ENCODE data around the gene GABRR1. TPM values are rescaled to one million over a fixed set of nuclear protein-coding genes. Genes with fewer than 3 reads are reported as not detected.

GABRR1 gene
- total RNA-seq, 1 donor from 2014 or later, result not detected

DNA sequence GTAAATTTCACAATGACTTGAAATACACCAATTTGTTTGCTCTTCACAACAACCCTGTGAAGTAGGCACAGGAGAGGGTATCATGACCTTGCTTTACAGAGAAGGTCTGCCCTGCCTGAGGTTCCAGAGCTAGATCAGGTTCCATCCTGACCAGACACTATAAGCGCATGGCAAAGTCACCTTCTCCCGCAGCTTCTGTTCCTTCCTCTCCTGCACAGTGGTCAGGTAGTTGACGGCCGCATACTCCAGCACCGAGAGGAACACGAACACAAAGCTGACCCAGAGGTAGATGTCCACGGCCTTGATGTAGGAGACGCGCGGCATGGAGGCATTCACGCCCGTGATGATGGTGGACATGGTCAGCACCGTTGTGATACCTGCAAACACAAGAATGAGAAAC lies 37.0 kb downstream of the GABRR1 start:
- Histone ChIP-seq H3K36me3 (ENCODE audit: control insufficient read depth, insufficient read depth, low read length) (no peaks in the 10 kb centered on the region), H3K4me3 (ENCODE audit: low read depth, low read length) (no peak overlapping the region), H3K27me3 (ENCODE audit: control insufficient read depth, insufficient read depth, low read length) (no peaks in the 10 kb centered on the region)
- DNase-seq (ENCODE audit: low read depth), result no peak
- TF ChIP-seq, protein P1, sequence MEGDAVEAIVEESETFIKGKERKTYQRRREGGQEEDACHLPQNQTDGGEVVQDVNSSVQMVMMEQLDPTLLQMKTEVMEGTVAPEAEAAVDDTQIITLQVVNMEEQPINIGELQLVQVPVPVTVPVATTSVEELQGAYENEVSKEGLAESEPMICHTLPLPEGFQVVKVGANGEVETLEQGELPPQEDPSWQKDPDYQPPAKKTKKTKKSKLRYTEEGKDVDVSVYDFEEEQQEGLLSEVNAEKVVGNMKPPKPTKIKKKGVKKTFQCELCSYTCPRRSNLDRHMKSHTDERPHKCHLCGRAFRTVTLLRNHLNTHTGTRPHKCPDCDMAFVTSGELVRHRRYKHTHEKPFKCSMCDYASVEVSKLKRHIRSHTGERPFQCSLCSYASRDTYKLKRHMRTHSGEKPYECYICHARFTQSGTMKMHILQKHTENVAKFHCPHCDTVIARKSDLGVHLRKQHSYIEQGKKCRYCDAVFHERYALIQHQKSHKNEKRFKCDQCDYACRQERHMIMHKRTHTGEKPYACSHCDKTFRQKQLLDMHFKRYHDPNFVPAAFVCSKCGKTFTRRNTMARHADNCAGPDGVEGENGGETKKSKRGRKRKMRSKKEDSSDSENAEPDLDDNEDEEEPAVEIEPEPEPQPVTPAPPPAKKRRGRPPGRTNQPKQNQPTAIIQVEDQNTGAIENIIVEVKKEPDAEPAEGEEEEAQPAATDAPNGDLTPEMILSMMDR (IDR thresholded peaks at IDR 0.05; ENCODE audit: insufficient read depth, low read length, poor library complexity, severe bottlenecking), result no peak

DNA sequence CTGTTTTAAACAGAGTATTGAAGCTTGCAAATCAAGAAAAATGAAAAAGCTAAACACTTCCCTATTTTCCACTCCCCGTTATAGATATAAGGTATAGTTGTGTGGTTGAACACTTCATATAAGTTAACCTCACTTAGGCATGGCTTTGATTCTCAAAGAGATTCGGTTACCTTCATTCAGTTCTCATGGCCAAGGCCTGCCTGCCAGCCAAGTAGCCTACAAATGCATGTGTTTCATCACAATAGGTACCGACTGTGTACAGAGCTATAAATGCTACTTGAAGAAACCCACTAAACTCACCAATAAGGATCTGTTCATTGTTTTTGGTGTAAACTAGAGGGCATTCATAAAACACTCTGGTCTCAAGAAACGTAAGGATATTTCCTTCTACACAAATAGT lies 43.5 kb downstream of the GABRR1 start:
- TF ChIP-seq, protein P1 (IDR thresholded peaks at IDR 0.05; ENCODE audit: insufficient read depth, low read length, poor library complexity, severe bottlenecking), result no peak
- Histone ChIP-seq H3K36me3 (ENCODE audit: control insufficient read depth, insufficient read depth, low read length) (no peaks in the 10 kb centered on the region), H3K27me3 (ENCODE audit: control insufficient read depth, insufficient read depth, low read length) (no peaks in the 10 kb centered on the region)

DNA sequence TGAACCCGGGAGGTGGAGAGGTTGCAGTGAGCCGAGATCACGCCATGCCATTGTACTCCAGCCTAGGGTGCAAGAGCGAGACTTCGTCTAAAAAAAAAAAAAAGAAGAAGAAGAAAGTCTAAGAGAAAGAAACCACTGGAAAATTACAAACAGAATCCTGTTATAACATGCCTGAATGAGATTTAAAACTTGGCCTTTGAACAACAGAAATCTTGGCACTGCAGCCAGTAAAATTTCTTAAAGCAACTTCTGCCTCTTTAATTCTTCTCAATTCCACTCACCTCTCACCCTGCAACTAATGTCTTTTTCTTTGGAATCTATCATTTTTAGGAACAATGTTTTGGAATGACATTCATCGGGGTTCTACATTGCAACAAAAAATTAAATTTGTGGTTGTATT lies 45.0 kb downstream of the GABRR1 start:
- Histone ChIP-seq H3K36me3 (ENCODE audit: control insufficient read depth, insufficient read depth, low read length) (no peaks in the 10 kb centered on the region), H3K4me3 (ENCODE audit: low read depth, low read length) (no peak overlapping the region), H3K27me3 (ENCODE audit: control insufficient read depth, insufficient read depth, low read length) (no peaks in the 10 kb centered on the region)
- TF ChIP-seq, protein P1 (IDR thresholded peaks at IDR 0.05; ENCODE audit: insufficient read depth, low read length, poor library complexity, severe bottlenecking), result no peak
- no peak for DNase-seq (ENCODE audit: low read depth)

More for the DNA sequence above, 43.5 kb downstream of the GABRR1 start:
- H3K4me3 ChIP-seq (ENCODE audit: low read depth, low read length), result no peak overlapping the region
- no peak for DNase-seq (ENCODE audit: low read depth)

DNA sequence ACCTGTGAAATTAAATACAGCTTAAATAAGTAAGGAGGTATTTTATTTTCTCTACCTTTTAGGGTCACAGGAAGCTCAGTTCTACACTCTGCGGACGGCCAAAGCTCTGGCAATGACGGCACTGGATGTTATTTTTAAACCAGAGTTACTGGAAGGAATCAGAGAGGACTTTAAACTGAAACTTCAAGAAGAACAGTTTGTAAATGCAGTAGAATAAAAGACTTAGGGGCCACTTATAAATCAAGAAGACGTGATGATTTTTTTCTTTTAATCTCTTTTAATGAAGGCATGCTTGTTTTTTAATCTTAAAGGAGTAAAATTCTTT lies 55.1 kb downstream of the GABRR1 start:
- H3K36me3 ChIP-seq (ENCODE audit: control insufficient read depth, insufficient read depth, low read length), result peaks cover 2% of the 10 kb centered on the region
- H3K4me3 ChIP-seq (ENCODE audit: low read depth, low read length), result no peak overlapping the region
- DNase-seq (ENCODE audit: low read depth), result no peak
- TF ChIP-seq, protein P1 (IDR thresholded peaks at IDR 0.05; ENCODE audit: insufficient read depth, low read length, poor library complexity, severe bottlenecking), result no peak
- H3K27me3 ChIP-seq (ENCODE audit: control insufficient read depth, insufficient read depth, low read length), result no peaks in the 10 kb centered on the region

DNA sequence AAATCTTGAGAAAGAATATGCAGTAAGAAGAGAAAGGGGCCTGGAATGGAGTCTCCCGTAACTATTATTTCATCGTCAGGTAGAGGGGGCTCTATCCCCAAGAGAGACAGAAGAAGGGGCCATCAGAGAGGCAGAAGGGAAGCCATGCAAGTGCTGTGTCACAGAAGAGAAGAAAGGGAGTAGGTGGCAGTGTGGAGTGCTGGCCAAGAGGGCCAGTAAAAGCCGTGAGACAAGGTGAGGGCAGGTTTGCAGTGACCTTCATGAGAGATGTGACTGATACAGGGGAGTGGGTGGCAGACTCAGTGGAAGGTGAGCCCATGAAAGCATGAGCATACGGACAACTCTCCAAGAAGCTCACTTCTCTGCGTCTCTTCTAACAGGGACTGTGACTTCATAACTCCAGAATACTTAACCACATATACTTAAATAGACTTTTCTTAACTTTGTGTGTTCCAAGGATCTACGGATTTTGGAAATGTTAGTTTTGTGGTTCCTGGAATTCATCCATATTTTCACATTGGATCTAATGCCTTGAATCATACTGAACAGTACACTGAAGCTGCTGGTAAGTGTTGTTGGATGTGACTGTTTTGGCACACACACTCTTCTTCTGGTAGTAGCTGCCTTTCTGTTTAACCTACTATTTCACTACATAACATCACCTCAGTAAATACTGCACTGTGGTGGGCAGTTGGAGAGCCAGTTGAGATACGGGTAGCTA lies 55.7 kb downstream of the GABRR1 start:
- H3K27me3 ChIP-seq (ENCODE audit: control insufficient read depth, insufficient read depth, low read length), result no peaks in the 10 kb centered on the region
- no peak for DNase-seq (ENCODE audit: low read depth)
- H3K4me3 ChIP-seq (ENCODE audit: low read depth, low read length), result no peak overlapping the region
- peaks cover 2% of the 10 kb centered on the region for H3K36me3 ChIP-seq (ENCODE audit: control insufficient read depth, insufficient read depth, low read length)
- TF ChIP-seq, protein P1 (IDR thresholded peaks at IDR 0.05; ENCODE audit: insufficient read depth, low read length, poor library complexity, severe bottlenecking), result no peak
